GM12891 (cell line): ENCODE measurements around the gene PPP2R5D.

Experiments
- POLR2A ChIP-seq: IDR thresholded peaks from 2 replicates; pipeline ENCODE4 v1.6.1; 2011; ENCODE audit warnings: low read depth, low read length, control low read depth
- POLR2AphosphoS5 ChIP-seq: IDR thresholded peaks from 2 replicates; pipeline ENCODE4 v1.6.1; 2011; ENCODE audit warnings: low read depth, low read length, control low read depth
- TAF1 ChIP-seq: IDR thresholded peaks from 2 replicates; pipeline ENCODE4 v1.6.1; 2011; ENCODE audit warnings: low read depth, low read length, control low read depth

- TF ChIP-seq POLR2A (no peak), POLR2AphosphoS5 (no peak), TAF1 (no peak)
Measured at GRCh38 chr6:42938428-42938796, 46.0 kb upstream of the PPP2R5D start.
